HT1080 (cell line): ENCODE data around the gene PPP1R12C. TPM values are rescaled to one million over a fixed set of nuclear protein-coding genes. Genes with fewer than 3 reads are reported as not detected.
"Not testable (repeated sequence)": the region's sequence is repeated elsewhere in the genome, so short reads cannot be mapped to it uniquely, and the experiment has no call there.

Experiments used
- DNase-seq: peaks from one replicate; pipeline ENCODE4 v3.0.0-alpha.2; 2015; ENCODE audit warnings: low read depth
- total RNA-seq: library from RNA; depleted of rRNA; stranded (reverse); fragments of >200 nt; shearing (Covaris generic); gene quantifications from 2 replicates; pipeline ENCODE4 v1.2.3, GENCODE V29; 2014

PPP1R12C gene
- total RNA-seq, 1 experiment from 2014 or later, result 57.6 TPM

GRCh38 chr19:55112777-55113569 is 4.5 kb downstream of the PPP1R12C start:
- DNase-seq, result no peak

DNA sequence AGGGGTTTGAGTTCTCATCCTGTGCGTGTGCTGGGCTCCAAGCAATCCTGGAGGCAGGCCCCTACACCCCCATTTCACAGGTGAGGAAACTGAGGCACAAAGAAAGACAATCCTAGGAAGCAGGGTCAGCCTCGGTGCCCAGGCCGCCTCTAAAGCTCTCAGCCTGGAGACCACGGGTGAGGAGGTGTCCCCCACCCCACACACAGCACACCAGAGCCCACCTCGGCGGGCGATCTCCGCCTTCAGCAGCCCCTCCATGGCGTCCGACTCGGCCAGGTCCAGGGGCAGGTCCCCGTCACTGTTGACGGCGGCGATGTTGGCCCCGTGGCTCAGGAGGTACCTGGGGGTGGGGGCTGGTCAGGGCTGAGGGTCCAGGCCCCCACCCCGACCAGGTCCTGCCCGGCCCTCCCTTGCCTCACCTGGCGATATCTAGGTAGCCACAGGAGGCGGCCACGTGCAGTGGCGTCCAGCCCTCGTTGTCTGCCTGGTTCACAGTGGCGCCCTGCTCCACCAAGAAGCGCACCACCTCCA is 5.1 kb downstream of the PPP1R12C start:
- no peak for DNase-seq

GRCh38 chr19:55111238-55111831 is 6.1 kb downstream of the PPP1R12C start:
- no peak for DNase-seq

- DNase-seq, result no peak
Measured at GRCh38 chr19:55109527-55110291, 7.7 kb downstream of the PPP1R12C start.

DNA sequence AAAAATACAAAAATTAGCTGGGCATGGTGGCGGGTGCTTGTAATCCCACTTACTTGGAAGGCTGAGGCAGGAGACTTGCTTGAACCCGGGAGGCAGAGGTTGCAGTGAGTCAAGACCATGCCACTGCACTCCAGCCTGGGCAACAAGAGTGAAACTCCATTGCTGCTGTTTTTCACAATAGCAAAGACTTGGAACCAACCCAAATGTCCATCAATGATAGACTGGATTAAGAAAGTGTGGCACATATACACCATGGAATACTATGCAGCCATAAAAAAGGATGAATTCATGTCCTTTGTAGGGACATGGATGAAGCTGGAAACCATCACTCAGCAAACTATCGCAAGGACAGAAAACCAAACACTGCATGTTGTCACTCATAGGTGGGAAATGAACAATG is 10.2 kb downstream of the PPP1R12C start:
- not testable (repeated sequence) for DNase-seq

GRCh38 chr19:55106591-55106990 is 10.8 kb downstream of the PPP1R12C start:
- DNase-seq, result no peak

- DNase-seq, result no peak
Measured at GRCh38 chr19:55105237-55105636, 12.2 kb downstream of the PPP1R12C start.

- DNase-seq, result no peak
Measured at GRCh38 chr19:55103190-55103589, 14.2 kb downstream of the PPP1R12C start.

GRCh38 chr19:55101261-55101660 is 16.2 kb downstream of the PPP1R12C start:
- no peak for DNase-seq

- no peak for DNase-seq
Measured at GRCh38 chr19:55099557-55100506, 17.6 kb downstream of the PPP1R12C start.

- no peak for DNase-seq
Measured at GRCh38 chr19:55098716-55099556, 18.5 kb downstream of the PPP1R12C start.

DNA sequence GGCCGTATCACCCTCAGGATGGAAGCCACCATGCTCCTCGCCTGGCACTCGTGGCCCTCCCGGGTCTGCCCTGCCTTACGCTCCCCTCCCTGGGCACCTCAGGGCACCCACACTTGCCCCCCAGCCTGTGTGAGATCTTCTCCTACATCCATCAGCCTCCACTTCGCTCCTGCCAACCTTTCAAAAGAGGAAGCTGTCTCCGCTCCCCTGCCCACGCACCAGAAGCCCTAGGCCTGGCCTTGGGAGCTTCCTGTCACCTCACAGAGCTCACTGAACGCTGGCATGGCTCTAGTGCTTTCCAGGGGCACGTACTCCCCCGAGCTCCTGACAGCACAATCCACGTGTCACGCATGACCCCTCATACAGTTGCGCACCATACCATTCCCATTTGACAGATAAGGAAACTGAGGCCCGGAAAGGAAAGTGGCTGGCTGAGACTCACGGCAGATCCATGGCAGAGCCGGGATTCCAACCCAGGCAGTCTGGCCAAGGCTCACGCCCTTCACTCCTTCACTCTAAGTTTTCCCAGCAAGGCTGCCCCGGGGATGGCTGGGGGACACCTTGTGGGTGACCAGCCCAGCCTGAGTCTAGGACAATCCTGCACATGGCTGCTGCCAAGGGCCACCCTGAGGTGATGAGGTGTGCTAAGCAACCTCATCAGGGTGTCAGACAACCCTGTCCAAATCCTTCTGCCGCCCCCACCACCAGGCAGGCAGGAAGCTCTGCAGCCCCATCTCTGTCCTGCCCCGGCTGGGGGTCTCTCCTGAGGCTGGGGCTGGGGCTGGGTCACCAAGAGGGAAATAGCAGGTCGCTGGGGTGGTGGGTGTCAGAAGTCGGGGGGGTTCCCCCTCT is 19.3 kb downstream of the PPP1R12C start:
- no peak for DNase-seq

DNA sequence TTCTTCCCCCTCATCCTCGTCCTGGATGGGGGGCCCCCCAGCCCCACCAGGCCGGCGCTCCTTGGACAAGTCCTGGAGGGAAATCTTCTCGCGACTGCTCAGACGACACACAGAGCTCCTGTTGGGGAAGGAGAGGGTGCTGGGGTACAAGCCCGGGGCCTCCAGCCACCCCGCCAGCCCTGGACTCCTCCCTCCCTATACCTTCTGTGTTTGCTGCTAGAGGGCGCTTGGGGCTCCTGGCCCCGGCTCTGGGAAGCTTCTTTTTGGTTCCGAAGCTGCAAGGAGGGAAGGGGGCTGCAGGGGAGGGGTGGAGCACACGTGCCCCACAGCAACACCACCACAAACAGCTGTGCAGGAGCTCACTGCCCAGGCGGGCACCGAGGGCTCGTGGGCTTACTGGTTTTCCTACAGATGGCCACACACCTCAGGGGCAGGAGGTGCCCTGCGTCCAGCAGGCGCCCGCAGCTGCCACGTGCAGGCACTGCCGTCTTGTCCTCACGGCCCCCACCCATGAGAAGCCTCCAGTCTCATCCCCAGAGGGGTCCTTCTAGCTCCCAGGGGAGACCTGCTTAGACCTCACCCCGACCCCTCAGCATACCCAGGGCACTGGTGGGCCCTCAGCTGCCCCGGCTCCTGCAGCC is 21.3 kb downstream of the PPP1R12C start:
- no peak for DNase-seq

DNA sequence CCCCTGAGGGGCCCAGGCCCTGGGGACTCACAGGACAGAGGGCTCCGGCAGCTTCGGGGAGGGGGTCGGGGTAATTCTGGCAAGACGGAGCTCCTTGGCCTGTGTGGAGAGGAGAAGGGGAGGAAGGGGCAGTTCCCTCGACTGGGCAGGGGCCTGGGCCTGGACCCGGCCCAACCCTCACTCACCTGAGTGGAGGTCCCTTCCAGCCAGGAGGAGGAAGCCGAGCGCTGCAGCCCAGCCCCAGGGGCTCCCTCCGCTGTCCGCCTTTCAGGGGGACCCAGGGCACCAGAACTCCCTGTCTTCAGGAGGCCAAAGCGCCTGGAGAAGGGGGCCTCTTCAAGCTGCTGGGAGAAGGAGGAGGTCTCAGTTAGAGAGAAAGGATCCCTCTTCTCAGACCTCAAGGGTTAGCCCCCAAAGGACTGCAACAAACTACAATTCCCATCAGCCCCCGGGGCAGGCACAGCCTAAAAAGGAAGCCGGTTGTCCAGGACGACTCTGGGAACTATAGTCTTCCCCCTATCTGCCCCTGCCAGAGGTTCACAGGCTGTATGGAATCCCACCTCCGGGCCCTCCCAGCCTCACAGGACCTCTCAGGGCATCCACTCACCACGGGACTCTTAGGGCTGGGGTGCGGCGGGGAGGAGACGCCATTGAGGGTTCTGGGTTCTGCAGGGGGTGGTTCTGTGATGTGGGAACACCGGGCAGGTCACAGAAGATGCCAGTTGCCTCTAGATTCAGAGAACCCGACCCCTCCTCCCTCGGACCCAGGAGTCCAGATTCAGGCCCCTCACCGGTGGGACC is 22.0 kb downstream of the PPP1R12C start:
- no peak for DNase-seq

DNA sequence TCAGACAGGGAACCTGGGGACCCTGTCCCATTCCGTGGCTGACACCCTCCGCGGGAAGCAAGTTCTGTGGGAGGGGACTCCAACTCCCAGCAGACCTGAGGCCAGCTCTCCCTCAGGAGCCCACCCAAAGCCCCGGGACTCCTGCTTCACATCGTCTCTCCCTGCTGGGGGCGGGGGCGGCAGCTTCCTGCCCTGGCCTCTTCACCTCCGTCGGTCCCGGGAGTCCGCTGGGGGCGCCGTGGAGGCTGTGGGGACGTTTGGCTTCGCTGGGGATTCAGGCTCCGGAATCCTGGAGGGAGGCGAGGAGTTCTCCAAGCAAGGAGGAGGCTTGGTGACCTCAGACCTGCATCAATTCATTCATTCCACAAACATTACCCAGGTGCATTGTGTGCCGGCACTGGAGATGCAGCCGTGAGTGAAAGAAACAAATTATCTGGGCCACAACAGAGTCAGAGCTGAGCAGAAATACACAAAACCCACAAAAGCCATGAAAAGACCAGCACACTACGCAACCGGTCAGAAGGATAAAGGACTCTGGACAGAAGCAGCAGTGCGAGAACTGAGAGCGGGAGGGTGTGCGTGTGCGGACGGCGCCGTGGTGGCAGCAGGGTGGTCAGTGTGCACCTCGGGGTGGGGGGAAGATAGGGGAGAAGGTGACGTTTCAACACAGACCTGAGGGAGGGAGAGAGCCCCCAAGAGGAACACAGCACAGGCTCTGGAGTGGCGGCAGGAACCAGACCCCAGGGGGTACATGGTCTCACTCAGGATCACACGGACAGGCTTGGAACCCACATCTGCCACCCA is 22.8 kb downstream of the PPP1R12C start:
- DNase-seq, result no peak

DNA sequence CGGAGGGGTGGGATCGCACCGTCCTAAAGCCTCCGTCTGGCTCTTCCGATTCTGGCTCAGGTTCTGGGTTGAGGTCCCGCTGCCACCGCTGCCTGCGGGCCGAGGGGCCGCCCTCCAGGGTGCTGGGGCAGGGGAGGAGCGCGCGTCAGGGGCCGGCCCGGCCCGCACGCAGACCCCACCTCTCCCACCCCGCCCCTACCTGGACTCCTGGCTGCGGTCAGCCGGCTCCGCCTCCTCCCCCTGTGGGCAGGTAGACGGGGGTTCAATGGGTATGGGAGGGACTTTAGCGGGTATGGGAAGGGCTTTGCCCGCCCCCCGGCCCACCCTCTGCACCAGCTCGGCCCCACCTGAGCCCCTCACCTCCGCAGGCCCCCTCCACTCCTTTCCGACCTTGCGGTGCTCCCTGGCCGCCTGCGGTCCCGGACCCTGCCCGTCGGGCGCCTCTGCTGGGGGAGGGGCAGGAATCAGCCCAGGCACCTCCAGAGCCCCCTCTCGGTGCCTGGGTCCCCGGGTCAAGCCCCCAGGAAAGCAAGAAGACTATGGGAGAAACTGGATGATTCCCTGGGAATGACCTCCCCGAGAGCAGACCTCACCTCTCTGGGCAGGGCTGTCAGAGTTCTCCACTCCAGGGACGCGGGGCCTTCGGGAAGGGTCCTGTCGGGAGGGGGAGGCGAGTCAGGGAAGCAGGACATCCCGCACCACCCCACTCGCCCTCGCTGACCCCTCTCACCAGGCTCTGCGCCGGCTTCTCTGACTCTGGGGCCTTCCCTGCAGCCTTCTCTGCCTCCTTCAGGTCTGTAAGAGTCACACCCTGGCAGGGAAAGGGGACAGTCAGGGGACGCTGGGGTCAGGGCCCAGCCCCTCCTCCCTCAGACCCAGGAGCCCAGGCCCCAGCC is 24.8 kb downstream of the PPP1R12C start:
- DNase-seq, result no peak
